ENCODE data around the gene OLFML3. TPM values are rescaled to one million over a fixed set of nuclear protein-coding genes. Genes with fewer than 3 reads are reported as not detected.
A peak's percentile ranks its signal among the peaks of the same experiment; 100 is the strongest.

OLFML3 gene
- total RNA-seq: 10.9 TPM
- long read RNA-seq, transcript OLFML3-201 (3 exons, 1,780 nt): major isoform, 12 of 14 reads
- long read RNA-seq, partial matches to known transcripts: 0 of 14 reads
- long read RNA-seq, other reads (novel, unspliced or antisense): 2 of 14 reads

- intact Hi-C loops (cut with DNase I): loop anchor here (2.0 kb wide), 1 partner anchor 304 kb away; no protein-coding TSS in a partner anchor
- ATAC-seq (ENCODE audit: poor library complexity) (peak; percentile 76), DNase-seq (peak; percentile 85)
These were observed at the start of gene OLFML3 for GRCh38 chr1:113978863-113979702. Gene OLFML3, plus strand, starts transcription at chr1:113979474. Its CDS starts 43 bp downstream, at chr1:113979517.

DNA sequence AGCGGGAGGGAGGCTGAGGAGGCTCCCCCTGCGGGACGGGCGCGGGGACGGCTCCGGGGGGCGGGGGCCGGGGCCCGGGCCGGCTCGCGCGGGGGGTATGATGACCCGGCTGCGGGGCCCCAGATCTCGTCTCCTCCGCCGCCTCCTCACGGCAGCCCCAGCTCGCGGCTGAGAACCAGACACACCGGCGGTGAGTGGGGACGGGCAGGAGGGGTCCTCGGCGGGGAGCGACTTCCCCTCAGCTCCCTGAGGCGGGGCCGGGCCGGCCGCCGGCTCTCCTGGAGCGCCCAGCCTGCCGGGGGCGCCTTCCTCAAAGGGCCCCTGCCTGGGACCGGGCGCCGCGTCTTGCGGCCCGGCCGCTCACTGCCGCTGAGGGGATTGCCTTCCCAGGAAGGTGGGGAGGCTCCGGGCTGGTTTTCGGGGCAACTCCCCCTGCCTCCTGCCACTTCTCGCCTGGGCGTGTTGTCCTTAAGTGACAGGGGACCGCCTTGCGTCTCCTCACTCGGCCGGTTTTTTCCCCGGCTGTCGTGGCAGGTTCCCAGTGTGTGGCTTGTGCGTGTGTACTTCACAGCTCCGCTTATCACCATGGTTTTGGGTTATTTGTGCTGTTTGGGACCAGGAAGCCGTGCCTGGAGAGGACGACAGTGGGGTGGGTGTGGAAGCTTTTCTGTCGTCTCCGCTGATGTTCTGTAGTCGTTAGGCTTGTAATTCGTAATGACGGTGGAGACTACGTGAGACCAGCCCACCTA, 49.4 kb upstream of the OLFML3 start:
- peak; percentile 64 for DNase-seq
- peak; percentile 34 for ATAC-seq (ENCODE audit: poor library complexity)
- intact Hi-C loops (cut with DNase I): no loop called here

- intact Hi-C loops (cut with DNase I): no loop called here
- no peak for ATAC-seq (ENCODE audit: poor library complexity)
These were observed 48.6 kb upstream of the OLFML3 start for GRCh38 chr1:113930499-113931161.

DNA sequence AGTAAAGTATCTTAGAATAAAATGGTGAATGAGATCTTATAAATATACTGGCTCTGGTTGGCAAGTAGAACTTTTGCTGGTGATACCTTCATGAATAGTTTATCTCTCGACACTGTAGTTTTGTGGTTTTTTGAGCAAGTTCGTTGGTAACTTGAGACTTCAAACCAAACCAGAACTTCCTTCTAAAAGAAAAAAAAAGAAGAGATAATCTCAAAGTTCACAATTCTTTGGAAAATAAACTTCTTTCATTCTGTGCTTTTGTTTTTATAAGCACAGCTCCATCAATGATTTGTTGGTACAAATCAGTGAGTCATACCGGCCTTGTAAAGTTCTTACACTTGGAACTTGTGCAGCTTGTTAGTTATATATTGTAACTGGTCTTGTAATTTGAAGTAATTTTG, 47.8 kb upstream of the OLFML3 start:
- intact Hi-C loops (cut with DNase I): no loop called here
- DNase-seq: no peak
- no peak for ATAC-seq (ENCODE audit: poor library complexity)

More at GRCh38 chr1:113930499-113931161, 48.6 kb upstream of the OLFML3 start:
- DNase-seq: no peak

GRCh38 chr1:113934006-113934405, 45.3 kb upstream of the OLFML3 start:
- intact Hi-C loops (cut with DNase I): no loop called here

DNA sequence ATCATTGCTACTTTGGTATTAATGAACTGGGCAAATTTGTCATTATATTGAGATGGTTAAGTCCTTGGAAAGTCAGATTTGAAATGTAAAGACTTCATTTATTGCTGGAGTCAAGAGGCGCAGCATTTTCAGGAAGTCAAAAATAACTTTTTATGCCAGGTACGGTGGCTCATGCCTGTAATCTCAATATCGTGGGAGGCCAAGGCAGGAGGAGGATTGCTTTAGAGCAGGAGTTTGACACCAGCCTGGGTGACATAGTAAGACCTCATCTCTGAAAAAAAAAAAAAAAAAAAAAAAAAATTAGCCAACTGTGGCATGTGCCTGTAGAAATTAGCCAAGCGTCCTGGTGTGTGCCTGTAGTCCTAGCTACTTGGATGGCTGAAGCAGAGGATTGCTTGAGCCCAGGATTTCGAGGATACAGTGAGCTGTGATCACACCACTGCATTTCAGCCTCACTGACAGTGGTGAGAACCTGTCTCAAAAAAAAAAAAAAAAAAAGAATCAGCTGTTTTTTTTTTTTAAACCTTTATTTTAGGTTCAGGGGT, 44.7 kb upstream of the OLFML3 start:
- DNase-seq (no peak), ATAC-seq (ENCODE audit: poor library complexity) (no peak)
- intact Hi-C loops (cut with DNase I): no loop called here

More at GRCh38 chr1:113934006-113934405, 45.3 kb upstream of the OLFML3 start:
- no peak for ATAC-seq (ENCODE audit: poor library complexity)
- no peak for DNase-seq

- ATAC-seq (ENCODE audit: poor library complexity) (no peak), DNase-seq (no peak)
- intact Hi-C loops (cut with DNase I): no loop called here
These were observed 44.1 kb upstream of the OLFML3 start for GRCh38 chr1:113935176-113935575.

GRCh38 chr1:113935970-113936369, 43.3 kb upstream of the OLFML3 start:
- ATAC-seq (ENCODE audit: poor library complexity): no peak
- intact Hi-C loops (cut with DNase I): no loop called here

GRCh38 chr1:113937146-113937545, 42.1 kb upstream of the OLFML3 start:
- ATAC-seq (ENCODE audit: poor library complexity) (no peak), DNase-seq (no peak)
- intact Hi-C loops (cut with DNase I): no loop called here

More at GRCh38 chr1:113935970-113936369, 43.3 kb upstream of the OLFML3 start:
- DNase-seq: no peak

DNA sequence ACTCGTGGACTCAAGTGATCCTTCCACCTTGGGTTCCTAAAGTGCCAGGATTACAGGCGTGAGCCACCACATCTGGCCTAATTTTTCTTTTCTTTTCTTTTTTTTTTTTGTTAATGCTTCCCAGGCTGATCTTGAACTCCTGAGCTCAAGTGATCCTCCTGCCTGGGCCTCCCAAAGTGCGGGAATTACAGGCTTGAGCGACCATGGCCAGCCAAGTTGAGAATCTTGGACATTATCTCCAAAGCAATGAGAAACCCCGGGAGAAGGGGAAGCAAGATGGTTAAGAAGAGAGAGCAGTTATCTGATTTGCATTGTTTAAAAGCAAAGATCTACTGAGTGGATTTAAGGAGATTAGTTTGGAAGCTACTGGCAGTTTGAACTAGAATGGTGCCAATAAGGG, 41.1 kb upstream of the OLFML3 start:
- DNase-seq: no peak
- intact Hi-C loops (cut with DNase I): no loop called here
- ATAC-seq (ENCODE audit: poor library complexity): no peak

DNA sequence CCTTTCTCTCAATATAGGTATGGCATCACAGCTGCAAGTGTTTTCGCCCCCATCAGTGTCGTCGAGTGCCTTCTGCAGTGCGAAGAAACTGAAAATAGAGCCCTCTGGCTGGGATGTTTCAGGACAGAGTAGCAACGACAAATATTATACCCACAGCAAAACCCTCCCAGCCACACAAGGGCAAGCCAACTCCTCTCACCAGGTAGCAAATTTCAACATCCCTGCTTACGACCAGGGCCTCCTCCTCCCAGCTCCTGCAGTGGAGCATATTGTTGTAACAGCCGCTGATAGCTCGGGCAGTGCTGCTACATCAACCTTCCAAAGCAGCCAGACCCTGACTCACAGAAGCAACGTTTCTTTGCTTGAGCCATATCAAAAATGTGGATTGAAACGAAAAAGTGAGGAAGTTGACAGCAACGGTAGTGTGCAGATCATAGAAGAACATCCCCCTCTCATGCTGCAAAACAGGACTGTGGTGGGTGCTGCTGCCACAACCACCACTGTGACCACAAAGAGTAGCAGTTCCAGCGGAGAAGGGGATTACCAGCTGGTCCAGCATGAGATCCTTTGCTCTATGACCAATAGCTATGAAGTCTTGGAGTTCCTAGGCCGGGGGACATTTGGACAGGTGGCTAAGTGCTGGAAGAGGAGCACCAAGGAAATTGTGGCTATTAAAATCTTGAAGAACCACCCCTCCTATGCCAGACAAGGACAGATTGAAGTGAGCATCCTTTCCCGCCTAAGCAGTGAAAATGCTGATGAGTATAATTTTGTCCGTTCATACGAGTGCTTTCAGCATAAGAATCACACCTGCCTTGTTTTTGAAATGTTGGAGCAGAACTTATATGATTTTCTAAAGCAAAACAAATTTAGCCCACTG, 38.7 kb upstream of the OLFML3 start:
- intact Hi-C loops (cut with DNase I): no loop called here
- peak; percentile 31 for ATAC-seq (ENCODE audit: poor library complexity)
- DNase-seq: no peak

GRCh38 chr1:113941245-113941559, 38.1 kb upstream of the OLFML3 start:
- intact Hi-C loops (cut with DNase I): no loop called here
- ATAC-seq (ENCODE audit: poor library complexity): peak; percentile 16
- no peak for DNase-seq

DNA sequence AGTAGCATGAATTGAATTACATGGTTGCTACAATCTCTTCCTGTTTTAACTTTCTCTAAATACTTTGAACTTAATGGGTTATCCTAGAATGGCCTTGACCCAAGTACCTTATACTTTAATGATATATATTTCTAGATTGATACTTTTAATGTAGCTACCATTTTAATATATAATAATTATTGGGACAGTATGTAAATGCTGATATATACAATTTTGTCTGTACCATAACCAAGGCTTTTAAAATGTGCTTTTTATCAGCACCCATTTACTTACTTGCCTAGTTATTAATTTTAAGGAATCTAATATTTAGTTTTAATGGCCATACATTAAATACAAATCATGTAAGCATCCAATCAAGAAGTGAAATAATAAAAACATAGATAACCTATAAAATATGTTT, 36.7 kb upstream of the OLFML3 start:
- ATAC-seq (ENCODE audit: poor library complexity): no peak
- no peak for DNase-seq
- intact Hi-C loops (cut with DNase I): no loop called here

DNA sequence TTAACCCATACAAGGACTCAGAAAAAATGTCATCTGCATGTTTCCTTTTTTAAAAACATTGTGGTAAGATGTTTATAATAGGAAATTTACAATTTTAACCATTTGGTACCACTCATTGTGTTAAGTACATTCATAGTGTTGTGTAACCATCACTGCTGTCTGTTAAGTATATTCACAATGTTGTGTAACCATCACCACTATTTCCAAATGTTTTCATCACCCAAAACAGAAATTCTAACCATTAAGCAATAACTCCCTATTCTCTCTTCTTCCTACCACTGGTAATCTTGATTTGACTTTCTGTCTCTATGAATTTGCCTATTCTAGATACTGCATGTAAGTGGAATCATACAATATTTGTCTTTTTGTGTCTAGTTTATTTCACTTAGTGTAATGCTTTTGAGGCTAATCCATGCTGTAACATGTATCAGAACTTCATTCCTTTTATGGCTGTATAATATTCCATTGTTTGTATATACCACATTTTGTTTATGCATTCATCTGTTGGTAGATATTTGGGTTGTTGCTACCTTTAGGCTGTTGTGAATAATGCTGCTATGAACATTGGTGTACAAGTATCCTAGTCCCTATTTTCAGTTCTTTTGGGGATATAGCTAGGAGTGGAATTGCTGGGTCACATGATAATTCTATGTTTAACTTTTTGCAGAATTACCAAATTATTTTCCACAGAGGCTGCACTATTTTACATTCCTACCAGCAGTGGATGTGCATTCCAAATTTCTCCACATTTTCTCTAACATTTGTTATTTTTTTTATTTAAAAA, 36.1 kb upstream of the OLFML3 start:
- no peak for DNase-seq
- no peak for ATAC-seq (ENCODE audit: poor library complexity)
- intact Hi-C loops (cut with DNase I): no loop called here

- no peak for DNase-seq
- ATAC-seq (ENCODE audit: poor library complexity): no peak
- intact Hi-C loops (cut with DNase I): no loop called here
These were observed 33.9 kb upstream of the OLFML3 start for GRCh38 chr1:113945329-113945728.

- DNase-seq (no peak), ATAC-seq (ENCODE audit: poor library complexity) (no peak)
- intact Hi-C loops (cut with DNase I): no loop called here
These were observed 33.2 kb upstream of the OLFML3 start for GRCh38 chr1:113946112-113946511.

GRCh38 chr1:113946678-113947387, 32.4 kb upstream of the OLFML3 start:
- ATAC-seq (ENCODE audit: poor library complexity) (peak; percentile 41), DNase-seq (no peak)
- intact Hi-C loops (cut with DNase I): no loop called here
